Activated CD4-positive, CD25-positive, alpha-beta regulatory T cell treated with anti-CD3 and anti-CD28 coated beads, Interleukin-2, amount 50 U/mL, for 72 hours (primary cell): Measurements from ENCODE around the gene CBR4.

ENCODE experiments used
- DNase-seq: peaks from one replicate; pipeline ENCODE4 v3.0.0; 2021

The CBR4 gene

DNA sequence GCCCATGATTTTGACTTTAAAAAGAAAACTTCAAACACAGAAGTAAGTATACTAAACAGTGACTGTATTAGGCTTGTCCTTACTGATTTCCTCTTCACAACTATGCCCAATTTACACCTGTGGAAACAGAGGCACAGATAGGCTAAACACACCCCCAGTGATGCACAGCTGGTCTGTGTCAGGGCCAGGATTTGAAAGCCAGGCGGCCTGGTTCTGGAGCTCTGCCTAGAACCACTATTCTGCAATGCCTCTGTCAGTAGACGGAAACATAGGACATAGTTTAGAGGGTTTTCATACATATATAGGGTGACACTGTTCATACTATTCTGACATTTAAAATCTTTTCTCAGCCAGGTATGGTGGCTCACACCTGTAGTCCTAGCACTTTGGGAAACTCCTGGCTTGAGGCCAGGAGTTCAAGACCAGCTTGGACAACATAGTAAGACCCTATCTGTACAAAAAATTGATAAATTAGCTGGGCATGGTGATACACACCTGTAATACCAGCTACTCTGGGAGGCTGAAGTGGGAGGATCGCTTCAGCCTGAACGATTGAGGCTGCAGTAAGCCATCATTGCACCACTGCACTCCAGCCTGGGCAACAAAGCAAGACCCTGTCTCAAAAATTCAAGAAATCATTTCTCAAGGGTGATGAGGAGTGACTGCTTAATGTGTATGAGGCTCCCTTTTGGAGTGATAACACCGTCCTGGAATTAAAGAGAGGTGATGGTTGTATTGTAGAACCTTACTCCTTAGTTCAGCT, 23.0 kb upstream of the CBR4 start:
- DNase-seq: no peak

DNA sequence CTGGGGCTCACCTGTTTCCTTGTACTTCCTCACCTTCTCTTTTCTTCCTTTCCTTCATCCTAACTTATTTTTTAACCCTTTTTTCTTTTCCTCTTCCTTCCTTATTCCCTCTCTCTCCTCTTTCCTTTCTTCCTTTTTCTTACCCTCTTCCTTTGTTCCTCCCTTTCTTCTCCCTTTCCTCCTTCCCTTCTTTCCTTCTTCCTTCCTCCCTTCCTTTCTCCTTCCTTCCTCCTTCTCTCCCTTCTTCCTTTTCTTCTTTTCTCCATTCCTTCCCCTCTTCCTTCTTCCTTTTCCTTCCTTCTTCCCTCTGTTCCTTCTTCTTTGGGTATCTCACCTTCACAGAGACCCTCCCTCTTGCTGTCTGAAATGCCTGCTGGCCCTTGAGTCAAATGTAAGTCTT, 22.1 kb upstream of the CBR4 start:
- no peak for DNase-seq

GRCh38 chr4:169031392-169031791, 21.3 kb upstream of the CBR4 start:
- no peak for DNase-seq

DNA sequence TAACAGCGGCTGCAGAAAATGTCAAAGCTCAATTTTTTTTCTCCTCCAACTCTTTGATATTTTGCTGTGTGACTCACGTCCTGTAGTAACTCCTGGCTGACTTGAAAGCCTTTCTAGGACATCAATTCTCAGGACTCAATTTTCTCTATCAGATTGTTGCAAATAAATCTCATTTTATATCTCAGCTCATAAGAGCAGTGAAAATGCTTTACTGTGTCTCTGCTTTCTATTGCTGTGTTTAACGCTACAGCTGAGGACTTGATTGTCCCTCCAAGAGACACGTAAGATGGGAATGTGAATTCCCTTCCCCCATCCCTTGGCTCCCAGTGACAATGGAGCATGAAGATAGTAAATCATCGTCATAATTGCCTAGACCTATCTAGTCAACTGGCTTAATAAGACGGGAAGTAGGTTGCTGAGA, 20.5 kb upstream of the CBR4 start:
- DNase-seq: no peak

DNA sequence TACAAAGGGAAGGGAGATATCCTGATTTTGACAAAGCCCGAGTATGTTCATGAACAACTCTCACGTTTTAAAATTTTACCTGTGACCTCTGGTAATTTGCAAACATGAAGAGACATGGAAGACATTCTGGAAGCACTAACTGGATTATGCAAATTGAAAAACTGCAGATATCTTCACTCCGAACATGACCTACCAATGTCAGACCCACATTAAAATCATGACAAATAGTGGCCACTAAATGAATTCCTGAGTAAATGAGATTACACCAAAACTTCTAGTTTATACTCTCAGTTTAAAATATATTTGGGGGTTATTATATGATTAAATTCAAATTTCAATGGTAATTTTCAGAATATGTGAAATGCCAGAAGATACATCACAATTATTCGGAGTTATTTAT, 19.9 kb upstream of the CBR4 start:
- no peak for DNase-seq

DNA sequence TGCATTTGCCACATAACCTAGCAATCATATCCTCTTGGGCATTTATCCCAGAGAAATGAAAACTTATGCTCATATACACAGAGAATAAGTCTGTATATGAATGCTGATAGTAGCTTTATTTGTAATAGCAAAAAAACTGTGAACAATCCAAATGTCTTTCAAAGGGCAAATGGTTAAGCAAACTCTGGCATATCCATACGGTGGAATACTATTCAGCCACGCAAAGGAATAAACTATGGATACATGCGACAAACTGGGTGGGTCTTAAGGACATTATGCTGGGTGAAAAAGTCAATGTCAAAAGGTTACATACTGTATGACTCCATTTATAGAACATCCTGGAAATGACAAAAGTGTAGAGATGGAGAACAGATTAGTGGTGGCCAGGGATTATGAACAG, 17.6 kb upstream of the CBR4 start:
- DNase-seq: no peak

DNA sequence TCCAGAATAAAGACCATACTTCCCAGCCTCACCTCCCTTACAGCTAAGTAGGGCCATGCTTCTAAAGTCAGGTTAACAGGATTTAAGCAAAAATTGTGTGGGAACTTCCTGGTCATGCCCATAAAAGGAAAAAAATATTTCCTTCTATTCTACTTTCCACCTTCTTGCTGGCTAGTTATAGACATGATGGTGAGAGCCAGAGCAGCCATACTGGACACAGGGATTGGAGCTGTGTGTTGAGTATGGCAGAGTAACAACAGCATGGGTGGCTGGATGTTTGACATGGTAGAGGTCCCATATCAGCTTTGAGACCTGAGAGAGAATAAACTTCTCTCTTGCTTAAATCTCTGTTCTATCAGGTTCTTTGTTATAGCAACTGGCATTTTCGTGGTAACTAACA, 15.1 kb upstream of the CBR4 start:
- no peak for DNase-seq

DNA sequence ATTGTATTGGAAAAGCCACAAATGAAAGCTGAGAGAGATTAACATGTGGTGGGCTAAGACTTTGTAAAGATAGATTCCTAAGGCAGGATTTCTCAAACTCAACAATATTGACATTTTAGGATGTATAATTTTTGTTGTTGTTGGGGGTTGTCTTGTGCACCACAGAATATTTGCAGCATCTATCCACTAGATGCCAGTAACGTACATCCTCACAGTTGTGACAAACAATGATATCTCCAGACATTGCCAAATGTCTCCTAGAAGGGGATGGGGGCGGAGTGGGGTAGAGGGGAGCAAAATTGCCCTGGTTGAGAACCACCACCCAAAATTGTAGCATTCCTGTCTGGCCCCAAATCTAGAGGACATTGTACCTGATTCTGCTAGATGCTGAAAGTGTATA, 14.7 kb upstream of the CBR4 start:
- no peak for DNase-seq

- no peak for DNase-seq
Measured at GRCh38 chr4:169018406-169018805, 8.4 kb upstream of the CBR4 start.

GRCh38 chr4:169017971-169018370, 7.9 kb upstream of the CBR4 start:
- no peak for DNase-seq

- DNase-seq: no peak
Measured at GRCh38 chr4:169015186-169015623, 5.2 kb upstream of the CBR4 start.

- DNase-seq: no peak
Measured at GRCh38 chr4:169014586-169014985, 4.5 kb upstream of the CBR4 start.

GRCh38 chr4:169013396-169013795, 3.3 kb upstream of the CBR4 start:
- no peak for DNase-seq

- DNase-seq: no peak
Measured at GRCh38 chr4:169012049-169012448, 2.0 kb upstream of the CBR4 start.

- peak; percentile 66 for DNase-seq
Measured at GRCh38 chr4:169009286-169010124, 550 bp downstream of the CBR4 start.

DNA sequence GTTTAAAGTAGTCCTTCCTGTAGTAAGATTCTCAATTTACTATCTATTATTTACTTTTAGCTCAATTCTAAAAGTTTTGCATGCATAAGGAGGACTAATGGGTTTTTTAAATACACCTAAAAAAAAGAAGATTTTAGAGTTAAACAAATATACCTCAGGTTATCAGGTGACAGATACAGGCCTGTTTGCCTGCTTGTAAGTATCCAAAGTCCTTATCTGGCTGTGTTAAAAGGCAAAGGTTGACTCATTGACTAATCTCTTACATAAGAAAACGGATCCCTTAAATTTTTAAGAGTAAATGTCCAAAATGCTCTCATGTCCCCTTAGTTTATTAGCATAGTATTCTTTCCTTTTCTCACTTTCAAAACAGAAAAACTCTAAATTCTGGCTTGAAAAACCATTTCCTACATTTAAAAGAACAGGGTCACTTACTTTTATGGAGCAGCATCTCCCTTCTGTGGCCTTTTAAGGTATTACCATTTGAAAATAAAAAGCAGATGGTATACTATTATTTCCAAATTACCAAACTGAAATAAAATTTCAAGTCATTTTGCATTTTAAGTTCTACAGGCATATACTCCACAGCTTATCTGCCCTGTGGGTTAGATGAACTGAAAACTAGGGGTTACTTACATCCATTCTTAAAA, 4.5 kb downstream of the CBR4 start:
- no peak for DNase-seq

GRCh38 chr4:169000315-169000714, 9.7 kb downstream of the CBR4 start:
- no peak for DNase-seq

DNA sequence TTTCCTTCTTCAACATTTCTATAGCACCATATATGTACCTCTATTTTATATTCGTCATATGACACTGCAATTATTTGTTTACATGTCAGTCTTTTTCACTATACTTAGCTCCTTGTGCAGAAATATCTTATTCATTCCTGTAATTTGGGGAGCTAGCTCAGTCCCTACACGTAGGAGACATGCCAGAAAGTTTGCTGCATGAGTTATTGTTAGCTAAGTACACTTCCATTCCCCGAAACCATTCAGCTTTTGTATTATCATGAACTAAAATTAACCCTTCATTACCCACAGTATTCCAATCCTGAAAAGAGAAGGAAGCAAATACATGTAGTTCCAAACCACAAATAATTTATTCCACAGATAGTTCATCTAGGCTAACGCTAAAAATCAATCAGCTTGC, 10.2 kb downstream of the CBR4 start:
- no peak for DNase-seq

GRCh38 chr4:168998596-168998995, 11.5 kb downstream of the CBR4 start:
- no peak for DNase-seq

- DNase-seq: no peak
Measured at GRCh38 chr4:168995537-168996295, 14.3 kb downstream of the CBR4 start.

- DNase-seq: no peak
Measured at GRCh38 chr4:168994958-168995357, 15.1 kb downstream of the CBR4 start.

GRCh38 chr4:168993714-168994510, 16.1 kb downstream of the CBR4 start:
- no peak for DNase-seq
